ENCODE data around the gene WWOX.

Gene WWOX

GRCh38 chr16:79127766-79128165 lies 1028.3 kb downstream of the WWOX start:
- no peak overlapping the region for H3K4me3 ChIP-seq (ENCODE audit: low read length)
- no peak for DNase-seq (ENCODE audit: low read depth)
- TF ChIP-seq CTCF (IDR thresholded peaks at IDR 0.05; ENCODE audit: insufficient read depth, low read depth, low read length, missing control alignments) = no peak

- DNase-seq (ENCODE audit: low read depth) = no peak
- no peak overlapping the region for H3K4me3 ChIP-seq (ENCODE audit: low read length)
- no peak for TF ChIP-seq CTCF (IDR thresholded peaks at IDR 0.05; ENCODE audit: insufficient read depth, low read depth, low read length, missing control alignments)
Observed at GRCh38 chr16:79128706-79129105, 1029.3 kb downstream of the WWOX start.

- H3K4me3 ChIP-seq (ENCODE audit: low read length) = no peak overlapping the region
- no peak for DNase-seq (ENCODE audit: low read depth)
- TF ChIP-seq CTCF (IDR thresholded peaks at IDR 0.05; ENCODE audit: insufficient read depth, low read depth, low read length, missing control alignments) = no peak
Observed at GRCh38 chr16:79130616-79131015, 1031.2 kb downstream of the WWOX start.

GRCh38 chr16:79131321-79132075 lies 1032.0 kb downstream of the WWOX start:
- no peak for DNase-seq (ENCODE audit: low read depth)
- TF ChIP-seq CTCF (IDR thresholded peaks at IDR 0.05; ENCODE audit: insufficient read depth, low read depth, low read length, missing control alignments) = no peak
- H3K4me3 ChIP-seq (ENCODE audit: low read length) = no peak overlapping the region

- no peak overlapping the region for H3K4me3 ChIP-seq (ENCODE audit: low read length)
- TF ChIP-seq CTCF (IDR thresholded peaks at IDR 0.05; ENCODE audit: insufficient read depth, low read depth, low read length, missing control alignments) = no peak
- DNase-seq (ENCODE audit: low read depth) = no peak
Observed at GRCh38 chr16:79132701-79133100, 1033.2 kb downstream of the WWOX start.

DNA sequence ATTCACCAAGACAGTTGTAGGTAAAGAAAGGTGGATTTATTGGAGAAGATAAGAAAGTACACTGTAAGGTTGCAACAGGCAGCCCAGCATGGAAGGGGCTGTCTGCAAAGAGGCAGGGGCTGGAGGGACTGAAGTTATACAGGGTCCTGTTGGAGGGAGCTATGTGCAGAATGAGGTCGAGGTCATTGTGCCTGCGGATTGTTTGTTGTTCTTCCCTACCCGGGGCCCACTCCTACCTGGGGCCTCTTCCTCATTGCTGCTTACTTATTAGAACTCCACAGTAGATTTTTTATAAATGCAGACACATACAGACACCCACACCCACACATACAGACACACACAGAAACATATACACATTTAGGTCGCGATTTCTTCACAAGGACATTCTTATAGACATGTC lies 1034.8 kb downstream of the WWOX start:
- no peak for DNase-seq (ENCODE audit: low read depth)
- TF ChIP-seq CTCF (IDR thresholded peaks at IDR 0.05; ENCODE audit: insufficient read depth, low read depth, low read length, missing control alignments) = no peak
- no peak overlapping the region for H3K4me3 ChIP-seq (ENCODE audit: low read length)

DNA sequence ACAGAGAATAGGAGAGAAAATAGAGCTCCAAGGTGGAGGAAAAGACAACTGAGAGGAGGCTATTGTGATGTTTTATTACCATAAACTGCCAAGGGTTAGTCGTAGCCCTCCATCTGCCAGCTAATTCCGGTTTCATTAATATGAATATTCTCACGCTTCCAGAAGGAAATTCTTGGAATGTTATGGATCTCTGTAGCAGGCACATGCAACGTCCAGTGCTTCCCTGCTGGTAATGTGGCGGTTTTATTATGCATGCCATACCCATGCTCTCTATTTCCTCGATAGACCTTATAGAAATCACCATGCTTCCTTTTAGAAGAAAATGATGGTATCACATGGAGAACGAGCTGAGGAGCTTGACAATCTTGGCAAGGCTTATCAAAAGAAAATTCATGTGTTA lies 1037.5 kb downstream of the WWOX start:
- no peak for DNase-seq (ENCODE audit: low read depth)
- H3K4me3 ChIP-seq (ENCODE audit: low read length) = no peak overlapping the region
- no peak for TF ChIP-seq CTCF (IDR thresholded peaks at IDR 0.05; ENCODE audit: insufficient read depth, low read depth, low read length, missing control alignments)

Data from epithelial cell of esophagus (primary cell).